ENCODE results near the gene GTF3C1. TPM values are rescaled to one million over a fixed set of nuclear protein-coding genes. Genes with fewer than 3 reads are reported as not detected.

GTF3C1 gene
- total RNA-seq, 1 donor from 2014 or later, result 95.1 TPM

DNA sequence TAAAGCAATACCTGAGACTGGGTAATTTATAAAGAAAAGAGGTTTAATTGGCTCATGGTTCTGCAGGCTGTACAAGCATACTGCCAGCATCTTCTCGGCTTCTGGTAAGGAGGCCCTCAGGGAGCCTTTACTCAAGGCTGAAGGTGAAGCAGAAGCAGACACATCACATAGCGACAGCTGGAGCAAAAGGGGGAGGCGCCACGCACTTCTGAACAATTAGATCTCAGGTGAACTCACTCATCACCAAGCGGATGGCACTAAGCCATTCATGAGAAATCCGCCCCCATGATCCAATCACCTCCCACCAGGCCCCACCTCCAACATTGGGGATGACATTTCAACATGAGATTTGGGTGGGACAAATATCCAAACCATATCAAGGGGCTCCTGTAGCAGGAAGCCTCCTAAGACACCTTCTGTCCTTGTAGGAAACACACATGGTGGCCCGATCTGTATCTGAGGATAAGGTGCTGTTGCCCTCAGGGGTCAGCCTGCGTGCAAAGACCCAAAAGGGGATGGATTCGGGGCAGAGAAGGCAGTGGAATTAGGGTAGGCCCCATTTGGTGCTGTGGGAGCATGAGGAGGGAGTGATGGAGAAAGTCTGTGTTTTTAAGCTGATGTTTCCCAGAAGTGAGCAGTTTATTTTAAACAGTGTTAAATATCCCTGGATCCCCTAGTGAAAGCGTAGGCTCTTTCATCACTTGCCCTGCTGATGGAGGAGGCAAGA is 124.8 kb downstream of the GTF3C1 start:
- no peak for DNase-seq

- no peak for DNase-seq
These were observed 127.6 kb downstream of the GTF3C1 start for GRCh38 chr16:27421961-27422740.

GRCh38 chr16:27417047-27417671 is 132.6 kb downstream of the GTF3C1 start:
- DNase-seq, result no peak

DNA sequence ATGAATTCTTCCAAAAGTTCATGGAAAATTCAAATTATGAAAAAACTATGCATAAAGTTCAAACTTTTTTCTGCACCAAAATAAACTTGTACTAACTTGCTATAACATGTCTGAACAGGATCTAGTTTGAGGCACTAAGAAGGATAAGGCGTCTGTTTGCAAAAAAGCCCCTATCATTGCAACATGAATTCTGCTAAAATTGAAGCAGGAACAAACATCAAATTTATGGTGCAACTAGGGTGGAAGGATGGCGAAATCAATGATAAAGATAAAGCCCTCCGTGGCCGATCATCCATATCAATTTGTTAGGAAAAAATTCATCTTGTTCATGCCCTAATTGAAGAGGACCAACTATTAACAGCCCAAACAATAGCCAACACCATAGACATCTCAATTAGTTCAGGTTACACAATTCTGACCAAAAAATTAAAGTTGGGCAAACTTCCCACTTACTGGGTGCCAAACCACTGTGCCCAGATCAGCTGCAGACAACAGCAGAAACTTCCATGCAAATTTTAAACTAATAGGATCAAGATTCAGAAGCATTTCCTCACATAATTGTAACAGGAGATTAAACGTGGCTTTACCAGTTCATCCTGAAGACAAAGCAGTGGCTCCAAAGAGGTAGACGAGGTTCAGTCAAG is 134.8 kb downstream of the GTF3C1 start:
- peak; percentile 78 for DNase-seq

DNA sequence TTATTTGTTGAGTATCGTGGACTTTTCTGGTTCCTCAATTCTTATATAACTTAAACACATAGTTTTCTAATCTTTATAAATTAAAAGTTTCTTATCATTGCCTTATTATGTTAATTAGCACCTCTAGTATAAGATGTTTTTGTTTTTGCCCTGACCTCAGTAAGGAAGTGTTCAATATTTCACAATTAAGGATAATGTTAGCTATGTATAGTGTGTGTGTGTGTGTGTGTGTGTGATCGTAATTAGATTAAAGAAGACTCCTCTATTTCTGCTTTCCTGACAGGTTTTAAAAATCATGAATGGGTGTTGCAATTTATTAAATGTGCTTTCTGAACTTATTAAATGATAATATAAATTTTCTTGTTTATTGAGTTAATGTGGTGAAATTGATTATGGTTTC is 135.8 kb downstream of the GTF3C1 start:
- DNase-seq, result no peak

DNA sequence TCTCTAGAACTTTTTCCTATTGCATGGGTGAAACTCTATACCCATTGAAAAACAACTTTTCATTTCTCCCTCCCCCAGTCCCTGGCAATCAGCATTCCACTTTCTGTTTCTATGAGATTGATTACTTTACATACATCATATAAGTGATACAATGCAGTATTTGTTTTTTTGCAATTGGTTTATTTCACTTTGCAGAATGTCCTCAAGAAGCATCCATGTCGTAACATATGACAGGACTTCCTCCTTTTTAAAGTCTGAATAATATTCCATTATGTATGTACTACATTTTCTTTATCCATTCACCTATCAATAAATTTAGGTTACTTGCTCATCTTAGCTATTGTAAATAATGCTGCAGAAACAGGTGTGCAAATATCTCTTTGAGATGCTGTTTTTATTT is 139.0 kb downstream of the GTF3C1 start:
- no peak for DNase-seq

Other genes with a start within 250 kb of the GTF3C1 start
- 16.4 TPM for gene IL4R, start 235.9 kb downstream of the GTF3C1 start, total RNA-seq
- 0.82 TPM for gene IL21R, start 147.7 kb downstream of the GTF3C1 start, total RNA-seq
- gene KATNIP, start 231 bp upstream of the GTF3C1 start, total RNA-seq, result 32.6 TPM

All from tongue (tissue), 2 donors.